Body of pancreas (tissue), 4 donors: ENCODE data around the gene CDR2L.

ENCODE experiments used
- POLR2A ChIP-seq, 3 donors: fragments of 450-650 bp; IDR thresholded peaks; one replicate each; pipeline ENCODE4 v1.6.1; 2016; ENCODE audit warnings: antibody characterized with exemption in 3 of 3, mild to moderate bottlenecking in 2 of 3
- TF ChIP-seq, protein P1 (sequence below), 7 experiments: fragments of 450-650 bp in 4 of 7; fragments of 200-600 bp in 3 of 7; sonication (generic) in 3 of 7; IDR thresholded peaks; one replicate each; pipeline ENCODE4 v1.5.1; 2016 to 2019; ENCODE audit warnings: antibody characterized with exemption in 7 of 7

DNA sequence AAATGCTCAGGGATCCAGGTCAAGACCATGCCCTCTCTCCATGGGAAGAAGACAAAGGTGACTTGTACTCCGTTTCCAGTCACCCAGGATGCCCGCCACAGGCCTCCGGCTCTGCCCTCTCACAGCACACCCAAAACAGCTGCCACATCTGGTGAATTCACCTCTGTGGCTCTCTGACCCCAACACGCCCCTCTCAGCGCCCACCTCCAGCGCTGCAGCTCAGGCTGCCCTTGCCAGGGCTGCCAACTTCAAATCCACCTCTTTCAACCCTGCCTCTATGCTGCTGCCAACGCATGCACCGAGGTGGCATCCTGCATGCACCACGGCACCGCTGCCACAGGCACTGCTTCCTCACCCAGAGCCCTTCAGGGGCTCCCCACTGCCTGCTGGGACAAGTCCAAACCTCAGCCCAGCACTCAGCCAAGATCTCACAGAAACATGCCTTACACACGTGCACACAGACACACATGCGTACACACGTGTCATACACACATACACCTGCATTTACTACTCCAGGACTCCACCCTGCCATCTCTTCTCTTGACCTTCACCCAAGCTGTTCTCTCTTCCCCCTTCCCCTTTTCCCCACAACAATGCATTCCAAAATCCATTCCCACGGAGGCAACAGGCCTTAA, 22.3 kb upstream of the CDR2L start:
- TF ChIP-seq, protein P1, sequence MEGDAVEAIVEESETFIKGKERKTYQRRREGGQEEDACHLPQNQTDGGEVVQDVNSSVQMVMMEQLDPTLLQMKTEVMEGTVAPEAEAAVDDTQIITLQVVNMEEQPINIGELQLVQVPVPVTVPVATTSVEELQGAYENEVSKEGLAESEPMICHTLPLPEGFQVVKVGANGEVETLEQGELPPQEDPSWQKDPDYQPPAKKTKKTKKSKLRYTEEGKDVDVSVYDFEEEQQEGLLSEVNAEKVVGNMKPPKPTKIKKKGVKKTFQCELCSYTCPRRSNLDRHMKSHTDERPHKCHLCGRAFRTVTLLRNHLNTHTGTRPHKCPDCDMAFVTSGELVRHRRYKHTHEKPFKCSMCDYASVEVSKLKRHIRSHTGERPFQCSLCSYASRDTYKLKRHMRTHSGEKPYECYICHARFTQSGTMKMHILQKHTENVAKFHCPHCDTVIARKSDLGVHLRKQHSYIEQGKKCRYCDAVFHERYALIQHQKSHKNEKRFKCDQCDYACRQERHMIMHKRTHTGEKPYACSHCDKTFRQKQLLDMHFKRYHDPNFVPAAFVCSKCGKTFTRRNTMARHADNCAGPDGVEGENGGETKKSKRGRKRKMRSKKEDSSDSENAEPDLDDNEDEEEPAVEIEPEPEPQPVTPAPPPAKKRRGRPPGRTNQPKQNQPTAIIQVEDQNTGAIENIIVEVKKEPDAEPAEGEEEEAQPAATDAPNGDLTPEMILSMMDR (IDR thresholded peaks at IDR 0.05): no peak
- no peak for TF ChIP-seq POLR2A (IDR thresholded peaks at IDR 0.05)
